GM19025 (cell line): ENCODE results near the gene JMJD1C.

Experiments used
- ATAC-seq: cut with Tn5 transposase; IDR thresholded peaks from one replicate; pipeline ENCODE4 v1.9.1; 2021; ENCODE audit warnings: mild to moderate bottlenecking, low read depth, moderate library complexity; ENCODE audit not compliant: unreplicated experiment

The JMJD1C gene

DNA sequence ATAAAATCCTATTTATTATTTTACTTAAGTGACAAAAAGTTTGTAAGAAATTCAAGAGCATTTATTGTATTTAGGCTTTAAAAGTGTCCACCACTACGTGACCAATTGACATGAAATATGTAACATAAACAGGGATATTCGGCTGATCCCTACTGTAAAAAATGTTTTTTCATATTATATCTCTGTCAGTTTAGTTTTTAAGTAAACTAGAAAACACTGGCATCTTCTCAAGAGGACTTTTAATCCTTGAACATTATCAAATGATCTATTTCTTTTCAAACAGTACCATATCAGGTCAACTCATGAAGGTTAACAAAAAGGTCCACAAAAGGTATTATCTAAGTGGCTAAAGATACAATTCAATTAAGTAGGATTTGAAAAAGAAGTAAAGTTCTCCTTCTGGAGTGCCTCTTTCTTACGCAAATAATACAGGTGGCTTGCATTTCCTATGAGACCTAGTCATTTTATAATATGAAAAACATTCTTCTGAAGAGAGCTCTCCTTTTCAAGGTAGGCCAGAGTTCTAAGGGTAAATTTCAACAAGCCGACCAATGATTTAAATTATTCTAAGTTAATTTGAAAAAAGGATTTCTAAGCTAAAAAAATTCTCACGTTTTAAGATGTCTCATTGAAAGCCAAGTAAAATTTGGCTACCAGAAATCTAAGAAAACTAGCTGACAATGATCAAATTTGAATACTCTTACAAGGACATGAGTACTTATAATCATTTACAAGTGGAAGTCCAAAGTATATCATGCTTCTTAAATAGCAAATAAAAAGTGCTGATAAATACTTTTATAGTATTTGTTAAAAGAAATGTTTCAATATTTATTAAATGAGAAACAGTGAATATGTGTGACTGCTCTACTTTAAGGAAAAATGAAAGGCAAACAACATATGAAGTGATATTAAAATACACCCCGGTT is 199.1 kb downstream of the JMJD1C start:
- no peak for ATAC-seq

- no peak for ATAC-seq
These were observed 200.0 kb downstream of the JMJD1C start for GRCh38 chr10:63265683-63266235.

DNA sequence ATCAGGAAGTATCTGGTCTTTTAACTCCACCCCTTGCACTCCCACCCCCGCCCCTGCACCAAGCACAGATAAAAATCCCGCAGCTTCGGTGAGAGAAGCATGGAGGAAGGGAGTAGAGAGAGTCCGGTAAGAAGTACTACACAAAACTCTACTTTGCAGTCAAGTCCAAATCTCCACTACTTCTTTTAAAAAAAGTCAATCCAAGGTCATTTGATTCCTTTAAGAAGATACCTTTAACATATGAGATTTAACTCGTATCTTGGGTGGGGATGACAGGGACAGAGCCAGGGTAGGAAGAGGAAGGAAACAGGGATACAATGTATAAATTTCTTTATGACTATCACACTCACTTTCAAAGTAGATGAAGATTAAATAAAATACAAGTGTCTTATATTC is 200.6 kb downstream of the JMJD1C start:
- ATAC-seq = no peak

- ATAC-seq = no peak
These were observed 201.1 kb downstream of the JMJD1C start for GRCh38 chr10:63264617-63265221.

- no peak for ATAC-seq
These were observed 203.2 kb downstream of the JMJD1C start for GRCh38 chr10:63262430-63263073.

DNA sequence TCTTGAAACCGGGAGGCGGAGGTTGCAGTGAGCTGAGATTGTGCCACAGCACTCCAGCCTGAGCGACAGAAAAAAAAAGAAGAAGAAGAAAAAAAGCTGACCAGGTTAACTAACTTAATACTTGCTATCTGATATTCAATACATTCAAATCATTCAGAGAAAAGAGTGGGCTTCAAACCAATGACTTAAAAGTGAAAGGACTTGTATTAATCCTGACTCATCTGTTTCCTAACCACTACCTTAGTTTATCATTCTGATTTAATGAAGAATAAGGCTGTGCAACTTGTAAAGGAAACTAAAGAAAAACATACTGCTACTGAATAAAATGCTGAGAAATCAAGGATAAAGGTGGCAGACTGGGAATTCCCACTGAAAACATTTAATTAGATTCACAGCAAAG is 204.3 kb downstream of the JMJD1C start:
- no peak for ATAC-seq

DNA sequence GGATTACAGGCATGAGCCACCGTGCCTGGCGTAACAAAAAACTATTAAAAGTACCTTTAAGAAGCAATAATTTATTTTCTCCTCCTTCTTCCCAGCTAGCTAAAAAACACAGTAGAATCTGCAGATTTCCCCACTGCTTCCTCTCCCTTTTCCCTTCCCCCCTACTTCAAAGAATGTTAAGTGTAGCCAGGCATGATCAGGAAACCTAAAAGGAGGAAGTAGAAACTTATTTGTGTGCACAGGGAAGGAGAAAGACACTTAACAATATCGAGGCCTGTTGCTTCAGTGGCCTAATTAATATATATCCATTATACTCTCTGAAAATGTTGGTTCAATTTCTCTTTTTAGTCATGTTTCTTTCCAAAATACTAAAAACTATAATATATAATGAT is 204.9 kb downstream of the JMJD1C start:
- no peak for ATAC-seq

- no peak for ATAC-seq
These were observed 205.5 kb downstream of the JMJD1C start for GRCh38 chr10:63260103-63260859.

DNA sequence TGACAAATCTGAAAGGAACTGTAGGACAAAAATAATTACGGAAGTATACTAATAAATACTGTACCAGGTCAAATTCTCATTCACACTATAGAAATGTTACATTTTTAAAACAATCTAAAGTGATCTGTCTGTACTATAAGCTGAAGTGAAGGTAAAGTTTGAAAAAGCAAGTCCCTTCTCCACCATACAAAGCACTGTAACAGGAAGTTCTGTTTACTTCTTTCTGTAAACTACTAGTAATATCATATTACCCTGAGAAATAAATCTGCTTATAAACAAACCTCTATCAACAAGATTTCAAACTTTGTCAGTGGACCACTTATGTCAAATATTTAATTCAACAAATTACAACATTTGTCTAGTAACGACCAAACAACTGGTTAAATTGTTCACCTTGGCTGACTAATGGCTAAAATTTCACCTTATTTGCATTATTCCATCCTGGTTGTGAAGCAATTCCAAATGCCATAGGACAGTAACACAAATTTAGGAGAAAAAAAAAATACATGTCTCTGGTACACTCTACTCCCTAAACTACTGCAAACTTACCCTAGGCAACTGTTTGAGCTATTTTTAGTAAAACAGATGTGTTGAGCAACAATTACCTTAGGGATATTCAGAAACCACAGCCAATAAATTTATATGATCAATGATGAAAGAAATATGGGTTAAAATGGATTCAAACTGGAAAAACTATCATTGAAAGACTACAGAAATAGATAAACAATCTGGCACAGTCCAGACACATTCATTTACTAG is 206.7 kb downstream of the JMJD1C start:
- no peak for ATAC-seq

DNA sequence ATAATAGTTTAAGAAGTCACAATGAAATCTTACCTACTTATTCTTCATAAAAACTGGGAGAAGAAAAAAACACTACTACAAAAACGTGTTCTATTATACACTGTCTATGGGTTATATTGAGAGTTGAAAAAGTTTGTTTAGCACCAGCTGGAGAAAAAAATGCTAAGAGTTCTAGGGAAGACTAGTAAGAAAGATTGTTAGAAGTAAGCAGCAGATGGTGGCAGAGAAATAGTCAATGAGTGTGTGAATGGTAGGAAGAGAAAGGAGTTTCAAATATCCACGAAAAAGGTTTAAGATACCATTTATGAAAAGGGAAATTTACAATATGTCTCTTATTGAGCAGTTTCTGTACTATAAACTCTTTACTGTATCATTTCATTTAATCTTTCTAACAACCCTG is 208.0 kb downstream of the JMJD1C start:
- ATAC-seq = no peak

GRCh38 chr10:63256009-63256773 is 209.6 kb downstream of the JMJD1C start:
- no peak for ATAC-seq

DNA sequence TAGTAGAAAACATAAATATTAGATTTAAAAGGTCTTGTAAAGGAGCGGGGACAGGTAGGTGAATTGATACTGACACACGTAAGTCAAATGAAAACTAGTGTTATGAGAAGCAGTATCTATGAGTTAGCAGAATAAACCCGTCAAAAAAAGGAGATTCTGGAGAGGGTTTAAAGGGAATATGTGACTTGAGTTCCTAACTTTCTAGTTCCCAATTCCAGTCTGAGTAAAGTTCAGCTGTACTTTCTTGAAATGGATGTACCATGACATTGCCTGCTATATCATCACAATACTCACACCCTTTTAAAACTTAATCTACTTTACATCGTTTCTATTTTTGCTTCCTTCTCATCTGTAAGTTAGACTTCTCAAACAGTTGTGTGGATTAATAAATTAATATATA is 210.5 kb downstream of the JMJD1C start:
- no peak for ATAC-seq

GRCh38 chr10:63253040-63253439 is 212.7 kb downstream of the JMJD1C start:
- ATAC-seq = no peak

DNA sequence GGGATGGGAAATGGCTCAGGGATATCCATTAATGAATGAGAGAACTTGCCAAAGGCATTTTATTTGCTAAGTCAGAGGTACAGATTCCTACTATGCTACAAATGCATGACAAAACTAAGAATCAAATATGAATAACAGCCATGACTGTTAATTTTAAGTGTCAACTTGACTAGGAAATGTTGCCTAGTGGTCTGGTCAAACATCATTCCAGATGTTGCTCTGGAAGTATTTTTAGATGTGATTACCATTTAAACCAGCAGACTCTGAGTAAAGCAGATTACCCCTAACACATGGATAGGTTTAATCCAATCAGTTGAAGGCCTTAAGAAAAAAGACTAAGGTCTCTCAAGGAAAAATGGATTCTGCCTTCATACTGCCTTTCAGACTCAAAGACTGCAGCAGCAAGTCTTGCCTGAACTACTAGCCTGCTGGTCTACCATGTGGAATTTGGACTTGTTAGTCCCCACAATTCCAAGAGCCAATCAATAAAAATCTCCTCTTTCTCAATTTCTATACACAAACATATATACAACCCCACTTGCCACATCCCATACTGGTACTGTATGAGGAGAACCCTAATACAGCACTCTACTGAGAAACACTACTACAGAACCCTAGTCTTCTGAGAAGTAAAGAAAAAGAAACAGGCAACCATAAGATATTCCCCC is 213.5 kb downstream of the JMJD1C start:
- ATAC-seq = no peak

DNA sequence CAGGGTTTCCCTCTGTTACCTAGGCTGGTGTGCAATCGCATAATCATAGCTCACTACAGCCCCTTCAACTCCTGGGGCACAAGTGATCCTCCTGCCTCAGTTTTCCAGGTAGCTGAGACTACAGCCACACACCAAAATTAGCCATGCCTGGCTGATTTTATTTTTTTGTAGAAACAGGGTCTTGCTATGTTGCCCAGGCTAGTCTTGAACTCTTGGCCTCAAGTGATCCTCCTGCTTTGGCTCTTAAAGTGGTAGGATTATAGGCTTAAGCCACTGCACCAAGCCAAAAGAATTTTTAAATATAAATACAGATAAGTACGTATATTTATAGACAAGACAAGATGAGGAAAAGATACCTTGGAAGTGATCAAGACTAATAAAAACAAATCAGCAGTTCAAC is 215.7 kb downstream of the JMJD1C start:
- no peak for ATAC-seq

- ATAC-seq = no peak
These were observed 218.0 kb downstream of the JMJD1C start for GRCh38 chr10:63247771-63248170.

- no peak for ATAC-seq
These were observed 219.4 kb downstream of the JMJD1C start for GRCh38 chr10:63246356-63246755.

- ATAC-seq = no peak
These were observed 223.9 kb downstream of the JMJD1C start for GRCh38 chr10:63241841-63242281.
